Left lobe of liver (tissue), 2 donors: Measurements from ENCODE around the gene EMC6. TPM values are rescaled to one million over a fixed set of nuclear protein-coding genes. Genes with fewer than 3 reads are reported as not detected.
"Not testable (repeated sequence)": the region's sequence is repeated elsewhere in the genome, so short reads cannot be mapped to it uniquely, and the experiment has no call there.

ENCODE experiments used
- ATAC-seq: fragments of 200-7000 bp; cut with Tn5 transposase; one replicate; pipeline ENCODE4 v1.9.1; 2020; ENCODE audit warnings: mild to moderate bottlenecking, moderate library complexity
- DNase-seq: peaks from one replicate; pipeline ENCODE4 v3.0.0-alpha.2; 2020; ENCODE audit warnings: low spot score
- total RNA-seq: library from RNA; stranded (reverse); gene quantifications from one replicate; pipeline ENCODE4 v1.2.1, GENCODE V29; 2021
- donor health status: DM: no; HTN: no; CAD: no; lungs with moderate emphysema.
- donor health status: DM: no; HTN: yes; CAD: no.

EMC6 gene
- total RNA-seq, 1 donor from 2014 or later, result 26.6 TPM

DNA sequence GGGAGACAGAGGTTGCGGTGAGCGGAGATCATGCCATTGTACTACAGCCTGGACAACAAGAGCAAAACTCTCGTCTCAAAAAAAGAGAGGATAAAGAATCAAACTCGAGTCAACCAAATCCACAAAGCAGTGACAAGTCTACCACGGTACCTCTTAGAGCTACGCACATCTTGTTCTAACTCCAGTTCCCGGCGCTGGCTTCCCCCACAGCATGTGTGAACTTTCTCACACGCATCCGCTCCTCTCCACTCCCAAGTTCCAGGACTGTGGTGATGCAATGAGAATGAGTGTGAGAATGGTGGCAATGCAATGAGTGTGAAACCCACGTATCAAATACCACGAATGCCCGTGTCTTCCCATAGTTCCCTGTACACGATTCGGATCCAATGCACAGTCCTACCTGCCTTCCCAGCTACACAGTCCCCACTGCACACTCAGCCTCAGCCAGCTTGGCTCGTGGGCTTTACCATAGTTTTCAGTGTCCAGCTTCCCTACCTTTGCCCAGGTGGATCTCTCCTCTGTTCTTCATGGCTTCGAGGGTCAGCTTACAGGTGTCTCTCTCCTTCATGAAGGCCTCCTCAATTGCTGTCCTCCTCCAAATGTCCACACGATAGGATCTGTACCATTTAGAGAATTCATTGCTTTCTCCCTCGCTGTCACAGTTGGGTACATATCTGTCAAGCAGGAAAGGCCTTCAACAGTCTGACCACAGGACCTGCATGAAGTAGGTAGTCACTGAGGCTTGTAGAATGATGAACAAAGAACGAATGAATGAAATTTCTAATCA, 36.5 kb downstream of the EMC6 start:
- DNase-seq, result no peak

DNA sequence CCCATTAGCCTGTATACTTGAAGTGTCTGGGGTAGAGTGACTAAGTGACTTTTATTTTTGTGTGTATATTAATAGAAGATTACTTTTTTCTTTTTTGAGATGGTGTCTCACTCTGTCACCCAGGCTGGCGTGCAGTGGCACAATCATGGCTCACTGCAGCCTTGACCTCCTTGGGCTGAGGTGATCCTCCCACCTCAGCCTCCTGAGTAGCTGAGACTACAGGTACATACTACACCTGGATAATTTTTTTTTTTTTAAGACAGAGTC, 37.0 kb downstream of the EMC6 start:
- ATAC-seq, result not testable (repeated sequence)

More for the DNA sequence above, 36.5 kb downstream of the EMC6 start:
- ATAC-seq, result no peak

DNA sequence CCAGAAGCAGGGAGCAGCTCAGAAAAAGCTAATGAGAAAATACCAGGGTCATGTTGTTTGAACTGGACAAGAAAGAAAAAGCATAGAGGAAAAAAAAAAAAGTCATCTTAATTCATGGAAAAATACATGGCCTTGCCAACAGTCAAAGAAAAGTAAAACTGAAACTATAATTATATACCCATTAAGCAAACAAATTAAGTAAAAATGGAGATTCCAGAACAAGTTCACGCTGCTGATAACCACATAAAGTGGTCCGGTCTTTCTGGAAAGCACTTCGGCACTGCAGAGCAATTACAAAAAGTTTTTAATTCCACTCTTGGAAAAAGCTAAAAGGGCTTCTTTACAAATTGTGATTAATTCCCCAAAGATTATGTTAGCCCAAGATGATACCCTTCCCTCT, 39.8 kb downstream of the EMC6 start:
- no peak for ATAC-seq
- no peak for DNase-seq

More for the DNA sequence above, 37.0 kb downstream of the EMC6 start:
- DNase-seq, result not testable (repeated sequence)

DNA sequence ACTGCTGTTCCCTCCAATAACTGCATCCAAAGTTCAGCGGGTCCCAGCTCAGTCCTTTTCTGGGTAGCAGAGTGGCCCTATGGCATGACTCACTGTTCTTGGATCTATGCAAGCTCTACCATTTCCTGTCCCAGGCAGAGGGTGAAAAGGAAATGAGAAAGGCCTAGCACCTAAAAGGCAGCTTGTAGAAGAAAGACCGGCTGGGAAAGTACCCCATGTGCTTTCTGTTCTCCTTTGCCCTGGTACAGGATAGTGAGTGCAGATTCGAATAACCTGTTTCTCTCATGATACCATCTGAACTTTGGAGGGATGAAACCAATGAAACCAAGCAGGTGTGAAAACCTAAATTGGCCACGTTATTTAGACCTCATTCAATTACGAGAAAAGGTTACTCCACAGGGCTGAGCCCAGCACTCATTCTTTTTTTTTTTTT, 42.4 kb downstream of the EMC6 start:
- no peak for ATAC-seq
- DNase-seq, result no peak

DNA sequence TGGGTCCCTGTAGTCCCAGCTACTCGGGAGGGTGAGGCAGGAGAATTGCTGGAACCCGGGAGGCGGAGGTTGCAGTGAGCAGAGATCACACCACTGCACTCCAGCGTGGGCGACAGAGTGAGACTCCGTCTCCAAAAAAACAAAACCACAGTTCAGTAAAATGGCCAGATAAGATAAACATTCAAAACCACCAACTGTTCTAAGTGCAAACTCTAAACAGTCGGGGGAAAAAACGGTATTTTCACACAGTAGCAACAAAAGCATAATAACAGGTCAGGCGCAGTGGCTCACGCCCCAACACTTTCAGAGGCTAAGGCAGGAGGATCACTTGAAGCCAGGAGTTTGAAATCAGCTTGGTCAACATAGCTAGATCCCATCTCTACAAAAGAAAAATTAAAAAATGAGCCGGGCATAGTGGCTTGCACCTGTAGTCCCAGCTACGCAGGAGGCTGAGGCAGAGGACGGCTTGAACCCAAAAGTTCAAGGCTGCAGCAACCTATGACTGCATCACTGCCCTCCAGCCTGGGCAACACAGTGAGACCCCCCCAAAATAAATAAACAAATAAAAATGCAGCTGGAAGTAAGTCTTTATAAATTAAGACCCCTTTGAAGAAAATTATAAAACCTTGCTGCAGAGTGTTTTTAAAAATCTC, 44.3 kb downstream of the EMC6 start:
- ATAC-seq (no peak), DNase-seq (no peak)

DNA sequence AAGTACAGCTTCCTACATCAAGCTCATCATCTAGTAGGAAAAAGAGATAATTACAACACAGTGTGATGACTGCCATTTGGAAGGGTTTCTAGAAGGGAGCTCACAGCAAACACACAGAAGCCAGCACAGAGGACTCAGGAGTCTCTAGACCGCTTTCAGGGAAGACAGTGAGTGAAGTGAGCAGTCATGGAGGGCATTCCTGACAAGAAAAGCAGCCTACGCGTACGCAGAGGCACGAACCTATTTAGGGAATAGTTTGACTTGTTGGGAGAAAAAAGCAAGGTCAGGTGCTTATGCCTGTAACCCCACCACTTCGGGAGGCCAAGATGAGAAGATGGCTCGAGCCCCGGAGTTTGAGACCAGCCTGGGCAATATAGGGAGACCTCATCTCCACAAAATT, 46.7 kb downstream of the EMC6 start:
- ATAC-seq (no peak), DNase-seq (no peak)

DNA sequence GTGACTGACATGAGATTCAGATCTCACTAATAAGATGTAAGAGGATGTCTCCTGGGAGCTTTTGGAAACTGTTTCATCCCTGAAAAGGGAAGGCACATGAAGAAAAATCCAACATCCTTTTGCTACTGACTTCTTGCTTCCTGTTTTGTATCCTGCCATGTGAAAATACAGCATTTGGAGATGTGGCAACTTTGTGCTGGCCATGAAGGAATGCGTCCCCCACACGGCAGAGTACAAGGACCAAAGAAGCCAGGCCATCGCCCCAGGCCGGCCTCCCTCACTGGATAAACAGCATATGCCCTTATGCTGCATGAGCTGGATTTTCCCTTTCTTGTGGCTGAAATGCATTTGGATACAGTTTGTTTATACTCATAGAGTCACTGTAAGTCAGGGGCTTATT, 49.6 kb downstream of the EMC6 start:
- no peak for ATAC-seq
- no peak for DNase-seq

DNA sequence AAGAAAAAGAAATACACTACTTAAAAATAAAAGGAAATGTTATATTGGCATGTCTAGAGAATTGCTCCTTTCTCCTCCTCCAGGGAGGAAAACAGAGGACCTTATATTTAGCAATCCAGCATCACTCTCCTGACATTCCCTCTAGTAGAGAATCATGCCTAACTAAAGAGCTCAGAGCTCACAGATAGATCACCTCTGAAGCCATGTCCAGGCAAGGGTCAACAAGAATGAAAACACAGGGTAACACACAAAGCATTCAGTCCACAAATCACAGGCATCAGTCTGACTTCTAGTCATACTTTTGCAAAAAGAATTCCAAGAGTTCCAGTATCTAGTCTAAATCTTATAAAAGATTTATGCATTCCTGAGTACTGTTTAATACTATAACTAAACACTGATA, 50.7 kb downstream of the EMC6 start:
- DNase-seq, result no peak
- no peak for ATAC-seq

Other genes starting within 250 kb of the EMC6 start
- gene OR1E2, start 235.0 kb upstream of the EMC6 start, total RNA-seq, result not detected
- not detected for gene SPATA22, start 197.0 kb upstream of the EMC6 start, total RNA-seq
- gene ASPA, start 192.8 kb upstream of the EMC6 start, total RNA-seq, result 5.1 TPM
- 0.28 TPM for gene TRPV3, start 111.0 kb upstream of the EMC6 start, total RNA-seq
- gene TRPV1, start 59.4 kb upstream of the EMC6 start, total RNA-seq, result 14.8 TPM
- 26.9 TPM for gene SHPK, start 32.6 kb upstream of the EMC6 start, total RNA-seq
- gene CTNS, start 32.1 kb upstream of the EMC6 start, total RNA-seq, result 8.7 TPM
- 12.4 TPM for gene TAX1BP3, start 234 bp upstream of the EMC6 start, total RNA-seq
- not detected for gene P2RX5, start 27.3 kb downstream of the EMC6 start, total RNA-seq
- gene HASPIN, start 55.1 kb downstream of the EMC6 start, total RNA-seq, result 0.05 TPM
- gene ITGAE, start 132.4 kb downstream of the EMC6 start, total RNA-seq, result 5.6 TPM
- 11.5 TPM for gene NCBP3, start 177.4 kb downstream of the EMC6 start, total RNA-seq
- gene CAMKK1, start 224.2 kb downstream of the EMC6 start, total RNA-seq, result 0.35 TPM
- 0.13 TPM for gene P2RX1, start 247.7 kb downstream of the EMC6 start, total RNA-seq